ENCODE results near the gene FBXW9. TPM values are rescaled to one million over a fixed set of nuclear protein-coding genes. Genes with fewer than 3 reads are reported as not detected.
"Not testable (repeated sequence)": the region's sequence is repeated elsewhere in the genome, so short reads cannot be mapped to it uniquely, and the experiment has no call there.

FBXW9 gene
- total and polyA plus RNA-seq, 2 of the 4 experiments (the other 2 are of a cell fraction): 9.5 to 14.2 TPM

GRCh38 chr19:12713304-12713703, 16.9 kb upstream of the FBXW9 start:
- H4K8ac ChIP-seq (ENCODE audit: low read depth in 2 of 2, low read length in 2 of 2); H2AK9ac ChIP-seq (replicated peaks; ENCODE audit: low read depth, low read length, poor library complexity); H4K91ac ChIP-seq (ENCODE audit: insufficient read depth, low read depth, low read length); H3K14ac ChIP-seq (replicated peaks; ENCODE audit: low read depth, low read length); H2AK5ac ChIP-seq (ENCODE audit: low read depth, low read length); in situ Hi-C loops (cut with MboI; ENCODE audit: low sequenced_read_pairs); H2BK5ac ChIP-seq (ENCODE audit: low read depth, low read length, poor library complexity, severe bottlenecking); H3K27me3 ChIP-seq (ENCODE audit: control insufficient read depth, insufficient read depth, low read length); CTCF ChIA-PET; BruUV-seq (replicated peaks); ATAC-seq (ENCODE audit: low read depth); H3K4me2 ChIP-seq (ENCODE audit: low read depth, low read length); H2BK120ac ChIP-seq (ENCODE audit: low read depth, low read length); H3K4me3 ChIP-seq (ENCODE audit: insufficient read depth, low read depth, low read length); H3K23ac ChIP-seq (ENCODE audit: low read depth, low read length); H3K4ac ChIP-seq (ENCODE audit: low read depth, low read length); H3K56ac ChIP-seq (ENCODE audit: extremely low read depth, insufficient read depth, low read length); H2BK15ac ChIP-seq (ENCODE audit: low read depth, low read length); H3K27ac ChIP-seq (ENCODE audit: insufficient read depth, low read length); dilution Hi-C loops (cut with HindIII; ENCODE audit: low sequenced_read_pairs, unreplicated experiment); H4K5ac ChIP-seq (ENCODE audit: low read depth, low read length); H3K4me1 ChIP-seq (ENCODE audit: control insufficient read depth, insufficient read depth, low read length); H3K18ac ChIP-seq (ENCODE audit: low read depth, low read length); H3K9me1 ChIP-seq (ENCODE audit: insufficient read depth, low read length); H2BK20ac ChIP-seq (ENCODE audit: low read depth, low read length); H3K9ac ChIP-seq (ENCODE audit: low read depth, low read length); H3K9me3 ChIP-seq (ENCODE audit: control insufficient read depth, insufficient read depth, low read length); H2AFZ ChIP-seq (replicated peaks; ENCODE audit: low read length, poor library complexity); DNase-seq; intact Hi-C loops (cut with micrococcal nuclease): not testable (repeated sequence)
- Histone ChIP-seq H3K36me3 (ENCODE audit: control insufficient read depth, insufficient read depth, low read length) (peaks cover 64% of the 10 kb centered on the region), H3K79me1 (ENCODE audit: low read depth in 1 of 2, low read length in 2 of 2) (peaks cover 25 to 53% of the 10 kb centered on the region in 2 experiments), H4K20me1 (ENCODE audit: insufficient read depth, low read length) (peaks cover 13% of the 10 kb centered on the region)
- WGBS, 2 experiments (ENCODE audit: extremely low coverage in 2 of 2, insufficient read length in 1 of 2): no CpG with 5 or more reads among the region's 9 CpGs
- POLR2A ChIA-PET (ENCODE audit: unreplicated experiment): interaction anchor here (0.5 kb wide), 1 partner anchor 31 kb away, joined by 4 read pairs; no protein-coding TSS in a partner anchor

- H3K14ac ChIP-seq (replicated peaks; ENCODE audit: low read depth, low read length); H2BK120ac ChIP-seq (ENCODE audit: low read depth, low read length); H3K9me1 ChIP-seq (ENCODE audit: insufficient read depth, low read length); H3K9me3 ChIP-seq (ENCODE audit: control insufficient read depth, insufficient read depth, low read length); H2AFZ ChIP-seq (replicated peaks; ENCODE audit: low read length, poor library complexity); H3K18ac ChIP-seq (ENCODE audit: low read depth, low read length); H2BK20ac ChIP-seq (ENCODE audit: low read depth, low read length); H2AK5ac ChIP-seq (ENCODE audit: low read depth, low read length); POLR2A ChIA-PET (ENCODE audit: unreplicated experiment); H3K4ac ChIP-seq (ENCODE audit: low read depth, low read length); H2BK5ac ChIP-seq (ENCODE audit: low read depth, low read length, poor library complexity, severe bottlenecking); H3K4me2 ChIP-seq (ENCODE audit: low read depth, low read length); H4K5ac ChIP-seq (ENCODE audit: low read depth, low read length); H2AK9ac ChIP-seq (replicated peaks; ENCODE audit: low read depth, low read length, poor library complexity); H4K8ac ChIP-seq (ENCODE audit: low read depth in 2 of 2, low read length in 2 of 2); H3K4me1 ChIP-seq (ENCODE audit: control insufficient read depth, insufficient read depth, low read length); in situ Hi-C loops (cut with MboI; ENCODE audit: low sequenced_read_pairs); ATAC-seq (ENCODE audit: low read depth); CTCF ChIA-PET; H2BK15ac ChIP-seq (ENCODE audit: low read depth, low read length); DNase-seq; H3K56ac ChIP-seq (ENCODE audit: extremely low read depth, insufficient read depth, low read length); H3K27me3 ChIP-seq (ENCODE audit: control insufficient read depth, insufficient read depth, low read length); BruUV-seq (replicated peaks); dilution Hi-C loops (cut with HindIII; ENCODE audit: low sequenced_read_pairs, unreplicated experiment); H4K91ac ChIP-seq (ENCODE audit: insufficient read depth, low read depth, low read length); H3K27ac ChIP-seq (ENCODE audit: insufficient read depth, low read length); H3K4me3 ChIP-seq (ENCODE audit: insufficient read depth, low read depth, low read length); H3K23ac ChIP-seq (ENCODE audit: low read depth, low read length); intact Hi-C loops (cut with micrococcal nuclease); H3K9ac ChIP-seq (ENCODE audit: low read depth, low read length): not testable (repeated sequence)
- peaks cover 13% of the 10 kb centered on the region for H4K20me1 ChIP-seq (ENCODE audit: insufficient read depth, low read length)
- H3K36me3 ChIP-seq (ENCODE audit: control insufficient read depth, insufficient read depth, low read length): peaks cover 66% of the 10 kb centered on the region
- peaks cover 25 to 47% of the 10 kb centered on the region in 2 experiments for H3K79me1 ChIP-seq (ENCODE audit: low read depth in 1 of 2, low read length in 2 of 2)
- no CpG with 5 or more reads among the region's 14 CpGs for WGBS, 2 experiments (ENCODE audit: extremely low coverage in 2 of 2, insufficient read length in 1 of 2)
Measured at GRCh38 chr19:12712077-12712476, 15.6 kb upstream of the FBXW9 start.

All from IMR-90 (cell line).